Fibroblast of villous mesenchyme (primary cell): ENCODE measurements around the gene CLDN5. TPM values are rescaled to one million over a fixed set of nuclear protein-coding genes. Genes with fewer than 3 reads are reported as not detected.

ENCODE experiments used
- DNase-seq: peaks from one replicate; pipeline ENCODE4 v3.0.0-alpha.2; 2010; ENCODE audit warnings: low read depth
- H3K4me3 ChIP-seq: 2 replicates; pipeline ENCODE4 v1.5.1; 2011; ENCODE audit warnings: low read depth, mild to moderate bottlenecking, low read length
- CTCF ChIP-seq: IDR thresholded peaks from 2 replicates; pipeline ENCODE4 v1.5.1; 2012; ENCODE audit warnings: low read depth, mild to moderate bottlenecking, low read length; ENCODE audit not compliant: insufficient read depth
- total RNA-seq: library from RNA; depleted of rRNA; stranded (reverse); fragments of >200 nt; gene quantifications from 2 replicates; pipeline ENCODE4 v1.2.3, GENCODE V29; 2012

CLDN5 gene
- not detected in 2 replicates for total RNA-seq

- no peak for TF ChIP-seq CTCF
- H3K4me3 ChIP-seq = peak within 1 kb of the TSS; percentile 50
- peak; percentile 24 for DNase-seq
These were observed at the start of gene CLDN5 for GRCh38 chr22:19524170-19525115. Gene CLDN5, minus strand, starts transcription at chr22:19524410. Its CDS starts 155 bp downstream, at chr22:19524255.

- no peak for DNase-seq
These were observed 47.8 kb upstream of the CLDN5 start for GRCh38 chr22:19571995-19572394.

GRCh38 chr22:19571207-19571795, 47.1 kb upstream of the CLDN5 start:
- DNase-seq = peak; percentile 48
- no peak overlapping the region for H3K4me3 ChIP-seq
- TF ChIP-seq CTCF = no peak

More at GRCh38 chr22:19571995-19572394, 47.8 kb upstream of the CLDN5 start:
- no peak overlapping the region for H3K4me3 ChIP-seq
- TF ChIP-seq CTCF = no peak

- no peak for DNase-seq
- no peak overlapping the region for H3K4me3 ChIP-seq
- no peak for TF ChIP-seq CTCF
These were observed 45.8 kb upstream of the CLDN5 start for GRCh38 chr22:19569976-19570375.

GRCh38 chr22:19569276-19569640, 45.0 kb upstream of the CLDN5 start:
- no peak overlapping the region for H3K4me3 ChIP-seq
- DNase-seq = no peak
- TF ChIP-seq CTCF = no peak

- DNase-seq = peak; percentile 79
- no peak overlapping the region for H3K4me3 ChIP-seq
- TF ChIP-seq CTCF = no peak
These were observed 44.4 kb upstream of the CLDN5 start for GRCh38 chr22:19568337-19569275.
